K562 (cell line): ENCODE measurements around the gene CUL2. TPM values are rescaled to one million over a fixed set of nuclear protein-coding genes. Genes with fewer than 3 reads are reported as not detected.

Source experiments
- ATAC-seq: fragments of 200-7000 bp; cut with Tn5 transposase; 3 replicates; pipeline ENCODE4 v1.9.1; 2020; ENCODE audit warnings: moderate library complexity
- BruUV-seq: library from RNA; stranded (reverse); fragments of 400-500 nt; replicated peaks from 2 replicates; lab custom pipeline; 2021; lab: Mats Ljungman, UMichigan
- CTCF ChIA-PET: fragments of 300-600 bp; formaldehyde crosslinking; extraction: SDS; loops from one replicate; lab custom pipeline; 2021; ENCODE audit warnings: low intra/inter-chr PET ratio; lab: Yijun Ruan, JAX
- POLR2A ChIA-PET: fragments of 300-600, 350-650 bp; sonication (Branson Sonifier 250); formaldehyde crosslinking; extraction: SDS; loops from one replicate; lab custom pipeline; 2021; ENCODE audit warnings: antibody characterized with exemption, inconsistent platforms; lab: Yijun Ruan, JAX
- DNase-seq, 4 experiments: peaks; one replicate each; pipeline versions ENCODE4 v3.0.0 to v3.0.0-alpha.2; 2011 to 2018; ENCODE audit warnings: low spot score in 3 of 4, mixed read lengths in 3 of 4; ENCODE audit errors: extremely low read depth in 1 of 4
- FAIRE-seq: peaks from 2 replicates; lab custom pipeline; 2011; peaks lifted over from hg19 to GRCh38; lab: Jason Lieb, UNC
- H2AFZ ChIP-seq: 2 replicates; pipeline ENCODE4 v1.6.0; 2011; ENCODE audit warnings: low read depth, low read length, control low read depth, inconsistent platforms
- H3K27ac ChIP-seq: fragments of 200-600 bp; 3 replicates; pipeline ENCODE4 v1.8.0; 2011; ENCODE audit warnings: low read depth, mild to moderate bottlenecking, control low read depth, inconsistent platforms, low read length, moderate library complexity, mixed read lengths; ENCODE audit errors: extremely low read depth
- H3K27me3 ChIP-seq, 2 experiments: fragments of 300-600 bp in 1 of 2; 2 replicates in 1 of 2; 3 replicates in 1 of 2; pipeline versions ENCODE4 v1.6.0 to v1.8.0; 2011; ENCODE audit warnings: inconsistent platforms in 2 of 2, low read length in 2 of 2, mild to moderate bottlenecking in 1 of 2, mixed read lengths in 1 of 2, moderate library complexity in 1 of 2; ENCODE audit not compliant: control insufficient read depth in 2 of 2, insufficient read depth in 2 of 2
- H3K36me3 ChIP-seq: fragments of 300-600 bp; 3 replicates; pipeline ENCODE4 v1.8.0; 2011; ENCODE audit warnings: mild to moderate bottlenecking, low read length, inconsistent platforms; ENCODE audit not compliant: control insufficient read depth, insufficient read depth
- H3K4me1 ChIP-seq, 2 experiments: fragments of 200-600 bp in 1 of 2; replicated peaks in 1 of 2; 2 replicates in 1 of 2; 3 replicates in 1 of 2; pipeline versions ENCODE4 v1.5.1 to v1.8.0; 2011; ENCODE audit warnings: inconsistent platforms in 2 of 2, low read length in 2 of 2, mild to moderate bottlenecking in 1 of 2, mixed read lengths in 1 of 2, moderate library complexity in 1 of 2; ENCODE audit not compliant: control insufficient read depth in 2 of 2, insufficient read depth in 2 of 2
- H3K4me2 ChIP-seq: 2 replicates; pipeline ENCODE4 v1.6.1; 2011; ENCODE audit warnings: low read length, control low read depth, inconsistent platforms, mixed read lengths; ENCODE audit not compliant: insufficient read depth
- H3K4me3 ChIP-seq: fragments of 200-600 bp; sonication (generic), shearing (Covaris generic); 2 replicates; pipeline ENCODE4 v1.5.1; 2016; ENCODE audit warnings: control low read depth, inconsistent platforms
- H3K79me2 ChIP-seq: fragments of 200-600 bp; 3 replicates; pipeline ENCODE4 v1.8.0; 2011; ENCODE audit warnings: low read length, inconsistent platforms; ENCODE audit not compliant: control insufficient read depth, insufficient read depth
- H3K9ac ChIP-seq, 2 experiments: 2 replicates each; pipeline versions ENCODE4 v1.6.0 to v1.6.1; 2011; ENCODE audit warnings: low read depth in 2 of 2, low read length in 2 of 2, control low read depth in 1 of 2, inconsistent platforms in 1 of 2, mild to moderate bottlenecking in 1 of 2, mixed read lengths in 1 of 2; ENCODE audit not compliant: insufficient read depth in 1 of 2
- H3K9me1 ChIP-seq: one replicate; pipeline ENCODE4 v1.6.0; 2011; ENCODE audit warnings: inconsistent platforms, mild to moderate bottlenecking, low read length, moderate library complexity; ENCODE audit not compliant: control insufficient read depth, insufficient read depth
- H3K9me3 ChIP-seq: replicated peaks from 2 replicates; pipeline ENCODE4 v1.5.1; 2011; ENCODE audit warnings: low read depth, low read length, inconsistent platforms; ENCODE audit not compliant: control insufficient read depth, insufficient read depth
- H4K20me1 ChIP-seq: replicated peaks from 2 replicates; pipeline ENCODE4 v1.6.1; 2011; ENCODE audit warnings: low read length, inconsistent platforms, mixed read lengths; ENCODE audit not compliant: control insufficient read depth, insufficient read depth
- CBX8 ChIP-seq: fragments of 200-600 bp; sonication (generic); IDR thresholded peaks from 2 replicates; pipeline ENCODE4 v1.6.1; 2012; ENCODE audit warnings: borderline replicate concordance, mixed run types, low read depth, mild to moderate bottlenecking, moderate library complexity, mixed read lengths, low read length, control low read depth, inconsistent platforms; ENCODE audit not compliant: poor library complexity, severe bottlenecking; ENCODE audit errors: extremely low read depth
- CREB1 ChIP-seq, 2 experiments: sonication (generic) in 1 of 2; formaldehyde crosslinking in 1 of 2; IDR thresholded peaks; 2 replicates each; pipeline versions ENCODE4 v1.6.1 to v1.8.0; 2012 to 2022; ENCODE audit warnings: inconsistent platforms in 1 of 2, mild to moderate bottlenecking in 1 of 2, missing genetic modification reagents in 1 of 2, moderate library complexity in 1 of 2
- HCFC1 ChIP-seq: IDR thresholded peaks from 2 replicates; pipeline ENCODE4 v1.6.1; 2012; ENCODE audit warnings: low read depth, low read length, improper control_type of control experiment
- HDAC8 ChIP-seq: fragments of 450-650 bp; IDR thresholded peaks from 2 replicates; pipeline ENCODE4 v1.6.1; 2016; ENCODE audit warnings: mild to moderate bottlenecking, missing genetic modification characterization, moderate library complexity, missing compliant biosample characterization
- HNRNPLL ChIP-seq: fragments of 200-400 bp; formaldehyde crosslinking; IDR thresholded peaks from 2 replicates; pipeline ENCODE4 v1.6.1; 2017; ENCODE audit warnings: low read length, low read depth, mild to moderate bottlenecking; ENCODE audit not compliant: poor library complexity, severe bottlenecking
- JUNB ChIP-seq: fragments of 450-650 bp; formaldehyde crosslinking; conservative IDR thresholded peaks from 2 replicates; pipeline ENCODE4 v1.4.0; 2020; ENCODE audit warnings: mild to moderate bottlenecking
- MECOM ChIP-seq: fragments of 250-450 bp; sonication (Bioruptor Pico); IDR thresholded peaks from 2 replicates; pipeline ENCODE4 v1.8.0; 2022; ENCODE audit warnings: inconsistent platforms
- RBM14 ChIP-seq: fragments of 200-400 bp; formaldehyde crosslinking; IDR thresholded peaks from 2 replicates; pipeline ENCODE4 v1.6.1; 2018; ENCODE audit warnings: low read depth, mild to moderate bottlenecking, low read length, moderate library complexity, borderline replicate concordance; ENCODE audit not compliant: insufficient read depth
- SAP30 ChIP-seq: fragments of 200-600 bp; sonication (generic); IDR thresholded peaks from 2 replicates; pipeline ENCODE4 v1.6.1; 2012; ENCODE audit warnings: borderline replicate concordance, low read depth, mild to moderate bottlenecking, moderate library complexity, low read length, control low read depth, inconsistent platforms; ENCODE audit not compliant: insufficient read depth, poor library complexity, severe bottlenecking
- SMARCB1 ChIP-seq: IDR thresholded peaks from 2 replicates; pipeline ENCODE4 v1.6.1; 2011; ENCODE audit warnings: improper control_type of control experiment, low read depth; ENCODE audit not compliant: insufficient read length
- TRIM28 ChIP-seq: fragments of 450-650 bp; IDR thresholded peaks from 2 replicates; pipeline ENCODE4 v1.6.1; 2017
- ZNF263 ChIP-seq: sonication (generic); formaldehyde crosslinking; IDR thresholded peaks from 2 replicates; pipeline ENCODE4 v1.8.0; 2022; ENCODE audit warnings: mild to moderate bottlenecking, missing genetic modification reagents, borderline replicate concordance
- ZNF79 ChIP-seq: fragments of 250-450 bp; sonication (Bioruptor Pico); IDR thresholded peaks from 2 replicates; pipeline ENCODE4 v1.4.0; 2020; ENCODE audit warnings: low read depth, mild to moderate bottlenecking, moderate library complexity
- ZSCAN32 ChIP-seq: fragments of 450-650 bp; formaldehyde crosslinking; IDR thresholded peaks from 2 replicates; pipeline ENCODE4 v1.4.0; 2020; ENCODE audit warnings: mild to moderate bottlenecking, moderate library complexity
- in situ Hi-C: fragments of 300-500 bp; cut with MboI; formaldehyde crosslinking; loops from 4 replicates; pipeline ENCODE4 v1.15.0; 2018; ENCODE audit warnings: inconsistent platforms, mixed read lengths
- intact Hi-C: fragments of 100-400 bp; cut with micrococcal nuclease; formaldehyde crosslinking; loops from 2 replicates; pipeline ENCODE4 v1.14.2; 2022
- polyA plus RNA-seq, 8 experiments: library from polyadenylated mRNA; depleted of rRNA in 4 of 8; stranded (reverse) in 5 of 8; unstranded in 3 of 8; fragments of >200 nt; fragmentation: Nextera tagmentation in 2 of 8; fragmentation: Illumina TruSeq in 1 of 8; extraction: Ambion mirVana in 2 of 8; extraction: Trizol in 1 of 8; gene quantifications; 2 replicates each; pipeline versions ENCODE4 v1.2.1 to v1.2.3, GENCODE V29; 2011 to 2014; ENCODE audit warnings: inconsistent platforms in 1 of 8, missing spikeins in 1 of 8
- total RNA-seq, 7 experiments: library from RNA; depleted of rRNA in 6 of 7; stranded (reverse); fragments of >200 nt in 6 of 7; fragmentation: Illumina TruSeq in 2 of 7; extraction: Trizol in 2 of 7; gene quantifications; 2 replicates each; pipeline versions ENCODE4 v1.2.1 to v1.2.3, GENCODE V29; 2011 to 2021; ENCODE audit warnings: low replicate concordance in 1 of 7
- TF ChIP-seq, protein P1 (sequence below): IDR thresholded peaks from 3 replicates; pipeline ENCODE4 v1.6.1; 2011; ENCODE audit warnings: borderline replicate concordance, mild to moderate bottlenecking; ENCODE audit not compliant: insufficient read length, insufficient read depth
- TF ChIP-seq, protein P2 (sequence below), 2 experiments: fragments of 450-650 bp; IDR thresholded peaks; 2 replicates each; pipeline ENCODE4 v1.6.1; 2016
- TF ChIP-seq, protein P3 (sequence below), 2 experiments: fragments of 450-650 bp in 1 of 2; sonication (generic) in 1 of 2; formaldehyde crosslinking in 1 of 2; IDR thresholded peaks in 1 of 2; conservative IDR thresholded peaks in 1 of 2; 2 replicates each; pipeline versions ENCODE4 v1.6.1 to v1.8.1; 2016 to 2023; ENCODE audit warnings: mild to moderate bottlenecking in 2 of 2, moderate library complexity in 2 of 2, inconsistent platforms in 1 of 2, missing genetic modification reagents in 1 of 2
- TF ChIP-seq, protein P4 (sequence below): fragments of 450-650 bp; formaldehyde crosslinking; IDR thresholded peaks from 2 replicates; pipeline ENCODE4 v1.4.0; 2020; ENCODE audit warnings: mild to moderate bottlenecking

Gene CUL2
- total and polyA plus RNA-seq, 9 of the 15 experiments (the other 6 are each of a cell fraction or from before 2014, with no cell fraction given): 17.3 to 46.3 (median 41.2) TPM

DNA sequence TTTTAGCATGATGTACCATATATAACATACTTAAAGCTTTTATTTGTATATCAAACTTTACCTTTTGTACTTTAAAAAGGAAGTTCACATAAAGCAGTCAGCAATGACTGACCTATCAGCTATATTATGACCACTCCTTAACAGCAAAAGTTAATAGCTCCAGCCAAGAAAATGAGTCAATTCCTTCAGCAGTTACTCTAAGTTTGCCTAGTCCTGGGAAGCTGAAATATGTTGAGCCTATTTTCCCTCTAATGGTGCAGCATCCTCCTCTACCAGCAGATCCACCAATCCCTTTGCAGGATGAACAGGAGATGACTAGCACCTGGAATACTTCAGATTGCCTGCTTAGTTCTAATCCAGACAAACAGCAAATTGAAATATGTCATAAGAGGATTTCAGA is 64.2 kb downstream of the CUL2 start:
- Histone ChIP-seq H3K4me1 (no peaks in the 10 kb centered on the region), H2AFZ (no peak overlapping the region), H3K27me3 (no peaks in the 10 kb centered on the region), H3K36me3 (peaks cover 68% of the 10 kb centered on the region), H3K9me1 (no peaks in the 10 kb centered on the region), H3K9me3 (no peaks in the 10 kb centered on the region), H3K9ac (no peak overlapping the region), H3K27ac (no peak overlapping the region), H3K4me3 (no peak overlapping the region), H4K20me1 (no peaks in the 10 kb centered on the region), H3K79me2 (no peaks in the 10 kb centered on the region), H3K4me2 (no peak overlapping the region)
- CTCF ChIA-PET: no interaction called here
- TF ChIP-seq MECOM (no peak), CBX8 (no peak), HDAC8 (tag) (no peak), HNRNPLL (no peak), RBM14 (no peak), HCFC1 (no peak), JUNB (no peak), TRIM28 (no peak), SAP30 (no peak), ZNF263 (no peak), SMARCB1 (no peak), ZNF79 (CRISPR knock-in tag) (no peak), ZSCAN32 (CRISPR knock-in tag) (no peak), CREB1 (IDR thresholded peaks at IDR 0.05) (no peak), CREB1 (CRISPR knock-in tag; IDR thresholded peaks at IDR 0.05) (no peak)
- TF ChIP-seq, protein P1, sequence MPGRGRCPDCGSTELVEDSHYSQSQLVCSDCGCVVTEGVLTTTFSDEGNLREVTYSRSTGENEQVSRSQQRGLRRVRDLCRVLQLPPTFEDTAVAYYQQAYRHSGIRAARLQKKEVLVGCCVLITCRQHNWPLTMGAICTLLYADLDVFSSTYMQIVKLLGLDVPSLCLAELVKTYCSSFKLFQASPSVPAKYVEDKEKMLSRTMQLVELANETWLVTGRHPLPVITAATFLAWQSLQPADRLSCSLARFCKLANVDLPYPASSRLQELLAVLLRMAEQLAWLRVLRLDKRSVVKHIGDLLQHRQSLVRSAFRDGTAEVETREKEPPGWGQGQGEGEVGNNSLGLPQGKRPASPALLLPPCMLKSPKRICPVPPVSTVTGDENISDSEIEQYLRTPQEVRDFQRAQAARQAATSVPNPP: no peak
- TF ChIP-seq, protein P2, sequence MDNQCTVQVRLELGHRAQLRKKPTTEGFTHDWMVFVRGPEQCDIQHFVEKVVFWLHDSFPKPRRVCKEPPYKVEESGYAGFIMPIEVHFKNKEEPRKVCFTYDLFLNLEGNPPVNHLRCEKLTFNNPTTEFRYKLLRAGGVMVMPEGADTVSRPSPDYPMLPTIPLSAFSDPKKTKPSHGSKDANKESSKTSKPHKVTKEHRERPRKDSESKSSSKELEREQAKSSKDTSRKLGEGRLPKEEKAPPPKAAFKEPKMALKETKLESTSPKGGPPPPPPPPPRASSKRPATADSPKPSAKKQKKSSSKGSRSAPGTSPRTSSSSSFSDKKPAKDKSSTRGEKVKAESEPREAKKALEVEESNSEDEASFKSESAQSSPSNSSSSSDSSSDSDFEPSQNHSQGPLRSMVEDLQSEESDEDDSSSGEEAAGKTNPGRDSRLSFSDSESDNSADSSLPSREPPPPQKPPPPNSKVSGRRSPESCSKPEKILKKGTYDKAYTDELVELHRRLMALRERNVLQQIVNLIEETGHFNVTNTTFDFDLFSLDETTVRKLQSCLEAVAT (IDR thresholded peaks at IDR 0.05): no peak
- TF ChIP-seq, protein P3, sequence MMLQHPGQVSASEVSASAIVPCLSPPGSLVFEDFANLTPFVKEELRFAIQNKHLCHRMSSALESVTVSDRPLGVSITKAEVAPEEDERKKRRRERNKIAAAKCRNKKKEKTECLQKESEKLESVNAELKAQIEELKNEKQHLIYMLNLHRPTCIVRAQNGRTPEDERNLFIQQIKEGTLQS (IDR thresholded peaks at IDR 0.05): no peak
- TF ChIP-seq, protein P3 (CRISPR knock-in tag; conservative IDR thresholded peaks at IDR 0.05): no peak
- TF ChIP-seq, protein P4, sequence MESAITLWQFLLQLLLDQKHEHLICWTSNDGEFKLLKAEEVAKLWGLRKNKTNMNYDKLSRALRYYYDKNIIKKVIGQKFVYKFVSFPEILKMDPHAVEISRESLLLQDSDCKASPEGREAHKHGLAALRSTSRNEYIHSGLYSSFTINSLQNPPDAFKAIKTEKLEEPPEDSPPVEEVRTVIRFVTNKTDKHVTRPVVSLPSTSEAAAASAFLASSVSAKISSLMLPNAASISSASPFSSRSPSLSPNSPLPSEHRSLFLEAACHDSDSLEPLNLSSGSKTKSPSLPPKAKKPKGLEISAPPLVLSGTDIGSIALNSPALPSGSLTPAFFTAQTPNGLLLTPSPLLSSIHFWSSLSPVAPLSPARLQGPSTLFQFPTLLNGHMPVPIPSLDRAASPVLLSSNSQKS (CRISPR knock-in tag): no peak
- POLR2A ChIA-PET: interaction anchor here (1.2 to 1.7 kb wide), 2 partner anchors 10 to 15 kb away, joined by 3 to 5 read pairs; no protein-coding TSS in a partner anchor
- no peak for DNase-seq
- no TSS peak for BruUV-seq
- ATAC-seq: no peak
- intact Hi-C loops (no loop called here), in situ Hi-C loops (no loop called here)
- no peak for FAIRE-seq
